HepG2 (cell line): ENCODE measurements around the gene ACBD6. TPM values are rescaled to one million over a fixed set of nuclear protein-coding genes. Genes with fewer than 3 reads are reported as not detected.

Experiments used
- ADNP ChIP-seq: sonication (generic); formaldehyde crosslinking; IDR thresholded peaks from 2 replicates; pipeline ENCODE4 v1.4.0; 2020; ENCODE audit warnings: missing genetic modification reagents
- CAMTA2 ChIP-seq: sonication (generic); formaldehyde crosslinking; IDR thresholded peaks from 2 replicates; pipeline ENCODE4 v1.4.0; 2020; ENCODE audit warnings: mild to moderate bottlenecking, missing genetic modification reagents, borderline replicate concordance
- DZIP1 ChIP-seq: sonication (generic); formaldehyde crosslinking; IDR thresholded peaks from 2 replicates; pipeline ENCODE4 v1.5.0; 2020; ENCODE audit warnings: mild to moderate bottlenecking, missing genetic modification reagents
- FLYWCH1 ChIP-seq: sonication (generic); formaldehyde crosslinking; IDR thresholded peaks from 2 replicates; pipeline ENCODE4 v1.8.1; 2023; ENCODE audit warnings: mild to moderate bottlenecking, missing genetic modification reagents
- HDAC2 ChIP-seq: sonication (generic); formaldehyde crosslinking; IDR thresholded peaks from 2 replicates; pipeline ENCODE4 v1.4.0; 2020; ENCODE audit warnings: missing genetic modification reagents
- KDM1A ChIP-seq: IDR thresholded peaks from 2 replicates; pipeline ENCODE4 v1.6.1; 2016; ENCODE audit warnings: missing compliant biosample characterization
- MAFG ChIP-seq: sonication (generic); formaldehyde crosslinking; IDR thresholded peaks from 2 replicates; pipeline ENCODE4 v1.5.1; 2020; ENCODE audit warnings: mild to moderate bottlenecking, missing genetic modification reagents
- MAFK ChIP-seq, 2 experiments: IDR thresholded peaks in 1 of 2; conservative IDR thresholded peaks in 1 of 2; 2 replicates each; pipeline ENCODE4 v1.6.1; 2011; ENCODE audit warnings: improper control_type of control experiment in 2 of 2, low read length in 2 of 2
- NFAT5 ChIP-seq: sonication (generic); formaldehyde crosslinking; IDR thresholded peaks from 2 replicates; pipeline ENCODE4 v1.4.0; 2020; ENCODE audit warnings: missing genetic modification reagents
- TEAD2 ChIP-seq: sonication (generic); formaldehyde crosslinking; IDR thresholded peaks from 2 replicates; pipeline ENCODE4 v1.9.0; 2021; ENCODE audit warnings: missing genetic modification reagents
- ZNF609 ChIP-seq: sonication (generic); formaldehyde crosslinking; IDR thresholded peaks from 2 replicates; pipeline ENCODE4 v1.4.0; 2020; ENCODE audit warnings: mild to moderate bottlenecking, missing genetic modification reagents, borderline replicate concordance
- polyA plus RNA-seq, 8 experiments: library from polyadenylated mRNA; depleted of rRNA in 3 of 8; stranded (reverse) in 7 of 8; unstranded in 1 of 8; fragments of >200 nt; fragmentation: Illumina TruSeq in 4 of 8; extraction: Trizol in 4 of 8; gene quantifications; 2 replicates each; pipeline versions ENCODE4 v1.2.1 to v1.2.3, GENCODE V29; 2011 to 2016; ENCODE audit warnings: low read depth in 4 of 8, missing spikeins in 1 of 8, mixed read lengths in 1 of 8; ENCODE audit not compliant: insufficient read depth in 1 of 8
- total RNA-seq, 5 experiments: library from RNA; depleted of rRNA; stranded (reverse); fragments of >200 nt; fragmentation: Illumina TruSeq; extraction: Trizol; gene quantifications; 2 replicates each; pipeline ENCODE4 v1.2.3, GENCODE V29; 2016; ENCODE audit warnings: low read depth in 1 of 5
- TF ChIP-seq, protein P1 (sequence below), 2 experiments: sonication (generic) in 1 of 2; formaldehyde crosslinking in 1 of 2; IDR thresholded peaks; 2 replicates each; pipeline versions ENCODE4 v1.4.0 to v1.6.1; 2018 to 2020; ENCODE audit warnings: missing genetic modification reagents in 2 of 2, borderline replicate concordance in 1 of 2, low read depth in 1 of 2, mild to moderate bottlenecking in 1 of 2, missing biosample characterization in 1 of 2

ACBD6 gene
- total and polyA plus RNA-seq, 2 of the 13 experiments (the other 11 are each of a cell fraction or from before 2014, with no cell fraction given): 33.5 to 47.2 TPM

DNA sequence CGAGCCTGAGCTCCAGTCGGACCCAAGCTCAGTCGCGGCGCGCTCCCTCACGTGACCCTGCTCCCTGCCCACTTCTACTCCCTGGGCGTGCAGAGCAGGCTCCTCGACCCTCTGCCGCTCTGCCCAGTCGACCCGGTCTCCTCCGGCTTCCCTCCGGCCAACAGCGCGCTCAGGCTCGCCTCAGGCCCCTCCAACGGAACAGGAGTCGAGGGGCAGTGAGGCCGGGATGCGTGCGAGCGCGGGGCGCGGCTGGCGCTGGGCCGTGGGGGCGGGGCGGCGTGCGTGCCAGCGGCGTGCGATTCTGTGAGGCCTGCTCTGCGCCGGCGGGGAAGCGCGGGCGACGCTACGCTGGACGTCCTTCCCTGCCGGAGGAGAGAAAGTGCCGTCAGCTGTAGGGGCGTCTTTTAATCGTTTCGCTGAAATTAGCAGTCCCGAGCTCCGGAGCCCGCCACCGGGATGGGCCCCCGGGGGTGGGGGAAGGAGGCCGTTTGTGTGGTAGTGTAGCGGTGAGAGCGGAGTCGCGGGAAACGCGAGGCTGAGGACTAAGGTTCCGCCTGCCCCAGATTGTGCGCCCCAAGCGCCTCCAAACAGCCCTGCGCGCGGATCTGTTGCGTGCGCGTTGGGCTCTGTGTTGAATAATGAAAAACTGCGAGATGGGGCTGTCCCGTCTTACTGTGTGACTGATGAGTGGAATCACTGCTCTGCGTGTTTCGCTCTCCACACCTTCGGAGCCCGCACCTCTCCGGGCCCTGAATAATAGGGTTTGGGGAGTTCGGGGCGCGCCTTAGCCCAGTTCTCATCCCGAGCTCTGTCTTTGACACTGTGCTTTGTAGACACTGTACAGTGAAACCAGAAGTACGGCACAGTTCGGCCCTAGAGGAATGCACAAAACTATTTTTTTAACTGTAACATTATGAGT is at the start of gene ACBD6 (continued):
- peak; percentile 96; the same call in 1 of the 2 replicates for TF ChIP-seq DZIP1 (CRISPR knock-in tag)
- TF ChIP-seq MAFK (conservative IDR thresholded peaks at IDR 0.05 in 1 of 2, IDR thresholded peaks at IDR 0.05 in 1 of 2; ENCODE audit: low read length in 2 of 2): no peak
- peak; percentile 92 for TF ChIP-seq NFAT5
- no peak for TF ChIP-seq MAFG (CRISPR knock-in tag)
- TF ChIP-seq CAMTA2 (CRISPR knock-in tag): no peak; the same call in 1 of the 2 replicates
- TF ChIP-seq TEAD2: peak; percentile 91
- 0 out of 2 replicates have a peak, but pooled peaks have one; percentile 5 for TF ChIP-seq KDM1A
- TF ChIP-seq, protein P1, sequence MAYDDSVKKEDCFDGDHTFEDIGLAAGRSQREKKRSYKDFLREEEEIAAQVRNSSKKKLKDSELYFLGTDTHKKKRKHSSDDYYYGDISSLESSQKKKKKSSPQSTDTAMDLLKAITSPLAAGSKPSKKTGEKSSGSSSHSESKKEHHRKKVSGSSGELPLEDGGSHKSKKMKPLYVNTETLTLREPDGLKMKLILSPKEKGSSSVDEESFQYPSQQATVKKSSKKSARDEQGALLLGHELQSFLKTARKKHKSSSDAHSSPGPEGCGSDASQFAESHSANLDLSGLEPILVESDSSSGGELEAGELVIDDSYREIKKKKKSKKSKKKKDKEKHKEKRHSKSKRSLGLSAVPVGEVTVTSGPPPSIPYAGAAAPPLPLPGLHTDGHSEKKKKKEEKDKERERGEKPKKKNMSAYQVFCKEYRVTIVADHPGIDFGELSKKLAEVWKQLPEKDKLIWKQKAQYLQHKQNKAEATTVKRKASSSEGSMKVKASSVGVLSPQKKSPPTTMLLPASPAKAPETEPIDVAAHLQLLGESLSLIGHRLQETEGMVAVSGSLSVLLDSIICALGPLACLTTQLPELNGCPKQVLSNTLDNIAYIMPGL (CRISPR knock-in tag; IDR thresholded peaks at IDR 0.05; ENCODE audit: borderline replicate concordance in 1 of 2, low read depth in 1 of 2): peak; percentile 72 to 97
- peak; percentile 90; the same call in 1 of the 2 replicates for TF ChIP-seq FLYWCH1 (CRISPR knock-in tag)
- TF ChIP-seq ZNF609 (CRISPR knock-in tag): 0 out of 2 replicates have a peak, but pooled peaks have one; percentile 19
- peak; percentile 74; the same call in 1 of the 2 replicates for TF ChIP-seq HDAC2
- TF ChIP-seq ADNP (CRISPR knock-in tag): peak; percentile 14
